ENCODE results near the gene POLR1E. TPM values are rescaled to one million over a fixed set of nuclear protein-coding genes. Genes with fewer than 3 reads are reported as not detected.

Gene POLR1E
- total and polyA plus RNA-seq, 2 of the 8 experiments (the other 6 are each of a cell fraction or from before 2014, with no cell fraction given) = 16.0 to 40.0 TPM

- Histone ChIP-seq H3K4me3 (ENCODE audit: extremely low read depth in 1 of 4, insufficient read depth in 2 of 4, low read depth in 3 of 4, low read length in 4 of 4) (no peak overlapping the region), H3K27ac (ENCODE audit: low read depth, low read length) (no peak overlapping the region), H3K27me3 (replicated peaks in 1 of 4; ENCODE audit: control insufficient read depth in 3 of 4, extremely low read depth in 1 of 4, insufficient read depth in 3 of 4, low read length in 3 of 4) (no peaks in the 10 kb centered on the region), H3K9me3 (ENCODE audit: insufficient read depth in 2 of 2, low read depth in 1 of 2, low read length in 1 of 2) (no peaks in the 10 kb centered on the region), H2BK12ac (ENCODE audit: low read depth, low read length) (no peak overlapping the region), H3K23ac (ENCODE audit: insufficient read length) (no peak overlapping the region), H2AK5ac (ENCODE audit: low read depth, low read length) (no peak overlapping the region), H2BK20ac (ENCODE audit: low read length) (no peak overlapping the region), H4K20me1 (replicated peaks in 1 of 2; ENCODE audit: control insufficient read depth in 1 of 2, insufficient read depth in 2 of 2, low read length in 2 of 2) (peaks cover 0 to 3% of the 10 kb centered on the region in 2 experiments), H3K9ac (replicated peaks in 1 of 4; ENCODE audit: extremely low read depth in 1 of 4, low read depth in 3 of 4, low read length in 3 of 4) (no peak overlapping the region), H3K79me1 (ENCODE audit: low read depth, low read length) (no peaks in the 10 kb centered on the region), H2BK5ac (ENCODE audit: low read depth, low read length) (no peak overlapping the region), H3K14ac (ENCODE audit: insufficient read length) (no peak overlapping the region), H4K8ac (ENCODE audit: extremely low read depth, insufficient read depth, low read length) (no peak overlapping the region), H3K56ac (replicated peaks; ENCODE audit: insufficient read length, low read depth, low read length) (no peak overlapping the region), H3K79me2 (ENCODE audit: control insufficient read depth in 1 of 2, insufficient read depth in 2 of 2, low read length in 2 of 2) (no peaks in the 10 kb centered on the region), H3K4me1 (replicated peaks in 1 of 4; ENCODE audit: control insufficient read depth in 3 of 4, insufficient read depth in 4 of 4, low read length in 3 of 4) (no peaks in the 10 kb centered on the region; a peak in 1 of 7 replicates), H3K36me3 (ENCODE audit: control insufficient read depth in 2 of 4, insufficient read depth in 4 of 4, low read length in 3 of 4) (no peaks in the 10 kb centered on the region), H3K23me2 (ENCODE audit: low read depth, low read length) (no peaks in the 10 kb centered on the region), H3K4ac (replicated peaks; ENCODE audit: insufficient read length, low read depth, low read length) (no peak overlapping the region), H2AFZ (ENCODE audit: low read length) (no peak overlapping the region), H4K91ac (replicated peaks; ENCODE audit: insufficient read length, low read length) (no peak overlapping the region), H2BK15ac (ENCODE audit: low read length) (no peak overlapping the region), H3K18ac (ENCODE audit: extremely low read depth, low read length) (no peak overlapping the region), H2BK120ac (replicated peaks; ENCODE audit: low read depth, low read length) (no peak overlapping the region), H3K4me2 (ENCODE audit: insufficient read depth in 1 of 2, low read depth in 2 of 2, low read length in 2 of 2) (no peak overlapping the region), H4K5ac (ENCODE audit: insufficient read length, low read depth, low read length) (no peak overlapping the region)
- no peak for DNase-seq (ENCODE audit: low read depth in 1 of 2, low spot score in 2 of 2)
- POLR2A ChIA-PET (ENCODE audit: partially characterized antibody) = interaction anchor here (1.3 kb wide), 1 partner anchor 14 kb away, joined by 3 read pairs; no protein-coding TSS in a partner anchor
- 84% methylated on average over 3 of the region's 3 CpGs; no CpG with 5 or more reads in 1 of the 2 experiments for WGBS, 2 experiments (ENCODE audit: extremely low coverage in 1 of 2, insufficient coverage in 1 of 2, insufficient read length in 1 of 2, insufficient replicate concordance in 2 of 2, low coverage in 1 of 2, low lambda C conversion rate in 2 of 2, missing lambda C conversion rate in 1 of 2)
- CTCF ChIA-PET (ENCODE audit: partially characterized antibody) = no interaction called here
- no peak for FAIRE-seq
- TF ChIP-seq NANOG (IDR thresholded peaks at IDR 0.05; ENCODE audit: insufficient read depth, low read depth, low read length, poor library complexity, severe bottlenecking) (no peak), RXRA (IDR thresholded peaks at IDR 0.05; ENCODE audit: insufficient read depth, low read depth, low read length) (no peak), TBP (IDR thresholded peaks at IDR 0.05; ENCODE audit: low read depth, low read length) (no peak), HDAC2 (IDR thresholded peaks at IDR 0.05; ENCODE audit: borderline replicate concordance in 1 of 2, low read depth in 2 of 2, low read length in 2 of 2) (no peak), ATF2 (IDR thresholded peaks at IDR 0.05; ENCODE audit: low read length) (no peak), KDM1A (IDR thresholded peaks at IDR 0.05; ENCODE audit: borderline replicate concordance, low read length) (no peak), TEAD4 (IDR thresholded peaks at IDR 0.05; ENCODE audit: low read depth, low read length) (no peak), EZH2 (IDR thresholded peaks at IDR 0.05; ENCODE audit: low read depth, low read length, severe bottlenecking) (no peak), TCF12 (IDR thresholded peaks at IDR 0.05; ENCODE audit: low read depth, low read length) (no peak), KDM5A (IDR thresholded peaks at IDR 0.05; ENCODE audit: low read length) (no peak), BRCA1 (IDR thresholded peaks at IDR 0.05; ENCODE audit: low read depth, low read length) (no peak)
Observed at GRCh38 chr9:37551468-37551867, 65.7 kb downstream of the POLR1E start.

Measured in H1 (cell line).